T-helper 22 cell (primary cell): ENCODE measurements around the gene MVK.

ENCODE experiments used
- DNase-seq: peaks from one replicate; pipeline ENCODE4 v3.0.0-alpha.2; 2020; ENCODE audit warnings: low read depth

Gene MVK

GRCh38 chr12:109567296-109567695 is 6.3 kb upstream of the MVK start:
- no peak for DNase-seq

- no peak for DNase-seq
These were observed 5.6 kb upstream of the MVK start for GRCh38 chr12:109567967-109568366.

GRCh38 chr12:109568486-109568885 is 5.1 kb upstream of the MVK start:
- DNase-seq, result no peak

- DNase-seq, result no peak
These were observed 1.7 kb upstream of the MVK start for GRCh38 chr12:109571773-109572505.

- DNase-seq, result no peak
These were observed 1.1 kb upstream of the MVK start for GRCh38 chr12:109572506-109572845.

- no peak for DNase-seq
These were observed 285 bp downstream of the MVK start for GRCh38 chr12:109573914-109574244.

- no peak for DNase-seq
These were observed 2.1 kb downstream of the MVK start for GRCh38 chr12:109575683-109576082.

- no peak for DNase-seq
These were observed 3.7 kb downstream of the MVK start for GRCh38 chr12:109577311-109577710.

GRCh38 chr12:109578330-109578927 is 4.8 kb downstream of the MVK start:
- no peak for DNase-seq

GRCh38 chr12:109579639-109580038 is 6.0 kb downstream of the MVK start:
- no peak for DNase-seq

- DNase-seq, result no peak
These were observed 6.7 kb downstream of the MVK start for GRCh38 chr12:109580272-109580671.

GRCh38 chr12:109580684-109581333 is 7.2 kb downstream of the MVK start:
- no peak for DNase-seq

- DNase-seq, result no peak
These were observed 7.7 kb downstream of the MVK start for GRCh38 chr12:109581334-109581691.

GRCh38 chr12:109581856-109582255 is 8.3 kb downstream of the MVK start:
- DNase-seq, result no peak

- no peak for DNase-seq
These were observed 9.0 kb downstream of the MVK start for GRCh38 chr12:109582636-109583035.

- no peak for DNase-seq
These were observed 10.1 kb downstream of the MVK start for GRCh38 chr12:109583733-109584132.

- no peak for DNase-seq
These were observed 13.0 kb downstream of the MVK start for GRCh38 chr12:109586385-109587296.

- no peak for DNase-seq
These were observed 14.3 kb downstream of the MVK start for GRCh38 chr12:109587921-109588320.

- DNase-seq, result no peak
These were observed 15.1 kb downstream of the MVK start for GRCh38 chr12:109588461-109589239.

GRCh38 chr12:109589240-109589590 is 15.6 kb downstream of the MVK start:
- no peak for DNase-seq

- DNase-seq, result no peak
These were observed 16.2 kb downstream of the MVK start for GRCh38 chr12:109589691-109590245.

- no peak for DNase-seq
These were observed 17.0 kb downstream of the MVK start for GRCh38 chr12:109590566-109590965.
